GM23338 (cell line): ENCODE data around the gene CNDP1. TPM values are rescaled to one million over a fixed set of nuclear protein-coding genes. Genes with fewer than 3 reads are reported as not detected.

Experiments used
- ATAC-seq: fragments of 200-7000 bp; cut with Tn5 transposase; 3 replicates; pipeline ENCODE4 v1.9.1; 2020
- DNase-seq: peaks from one replicate; pipeline ENCODE4 v3.0.0-alpha.2; 2015; ENCODE audit warnings: low spot score
- H2AFZ ChIP-seq: fragments of 200-600 bp; sonication (generic); 2 replicates; pipeline ENCODE4 v1.8.0; 2016; ENCODE audit warnings: antibody characterized with exemption, mild to moderate bottlenecking, moderate library complexity
- H3F3A ChIP-seq: fragments of 200-600 bp; sonication (generic); replicated peaks from 2 replicates; pipeline ENCODE4 v1.8.0; 2017; ENCODE audit warnings: antibody characterized with exemption, mixed run types, low read depth
- H3K27ac ChIP-seq: fragments of 200-600 bp; sonication (generic); 2 replicates; pipeline ENCODE4 v1.6.1; 2016; ENCODE audit warnings: low read depth
- H3K27me3 ChIP-seq: fragments of 200-600 bp; sonication (generic); 2 replicates; pipeline ENCODE4 v1.8.0; 2016; ENCODE audit warnings: mild to moderate bottlenecking, mixed run types, moderate library complexity; ENCODE audit not compliant: insufficient read depth
- H3K36me3 ChIP-seq: fragments of 200-600 bp; sonication (generic); 2 replicates; pipeline ENCODE4 v1.8.0; 2016; ENCODE audit warnings: mild to moderate bottlenecking; ENCODE audit not compliant: insufficient read depth
- H3K4me1 ChIP-seq: fragments of 200-600 bp; sonication (generic); 2 replicates; pipeline ENCODE4 v1.8.0; 2016; ENCODE audit warnings: mild to moderate bottlenecking, moderate library complexity; ENCODE audit not compliant: insufficient read depth
- H3K4me2 ChIP-seq: fragments of 200-600 bp; sonication (generic); 2 replicates; pipeline ENCODE4 v1.7.1; 2017; ENCODE audit warnings: mixed run types
- H3K4me3 ChIP-seq: fragments of 200-600 bp; sonication (generic); 2 replicates; pipeline ENCODE4 v1.6.1; 2016; ENCODE audit warnings: mixed run types
- H3K79me2 ChIP-seq: fragments of 200-600 bp; sonication (generic); replicated peaks from 2 replicates; pipeline ENCODE4 v1.8.0; 2017; ENCODE audit warnings: mild to moderate bottlenecking; ENCODE audit not compliant: insufficient read depth
- H3K9me2 ChIP-seq: fragments of 200-600 bp; sonication (generic); 2 replicates; pipeline ENCODE4 v1.8.0; 2017; ENCODE audit not compliant: insufficient read depth
- H4K20me1 ChIP-seq: fragments of 200-600 bp; sonication (generic); replicated peaks from 2 replicates; pipeline ENCODE4 v1.8.0; 2017; ENCODE audit warnings: mild to moderate bottlenecking; ENCODE audit not compliant: insufficient read depth
- H3K27ac Mint-ChIP-seq: 2 replicates; pipeline ENCODE4 v1.8.0; 2020; ENCODE audit warnings: inconsistent platforms, mild to moderate bottlenecking, moderate library complexity, mixed read lengths
- H3K27me3 Mint-ChIP-seq: 3 replicates; pipeline ENCODE4 v1.8.0; 2022; ENCODE audit warnings: low read depth, mild to moderate bottlenecking, moderate library complexity, mixed read lengths, inconsistent platforms; ENCODE audit not compliant: insufficient read depth, poor library complexity
- H3K36me3 Mint-ChIP-seq: 3 replicates; pipeline ENCODE4 v1.8.0; 2021; ENCODE audit warnings: low read depth, mild to moderate bottlenecking, inconsistent platforms, moderate library complexity, mixed read lengths
- H3K4me1 Mint-ChIP-seq: 3 replicates; pipeline ENCODE4 v1.8.0; 2020; ENCODE audit warnings: mild to moderate bottlenecking, inconsistent platforms, mixed read lengths
- H3K4me3 Mint-ChIP-seq: 3 replicates; pipeline ENCODE4 v1.8.0; 2021; ENCODE audit warnings: moderate library complexity, mild to moderate bottlenecking, inconsistent platforms, mixed read lengths
- H3K9me3 Mint-ChIP-seq: 3 replicates; pipeline ENCODE4 v1.8.0; 2020; ENCODE audit warnings: moderate library complexity, mild to moderate bottlenecking, inconsistent platforms, mixed read lengths
- CTCF ChIP-seq, 2 experiments: fragments of 200-600 bp in 1 of 2; sonication (generic) in 1 of 2; conservative IDR thresholded peaks; 2 replicates each; pipeline versions ENCODE4 v1.5.1 to v1.6.1; 2016 to 2017; ENCODE audit warnings: antibody characterized with exemption in 2 of 2, low read depth in 2 of 2, mild to moderate bottlenecking in 2 of 2, moderate library complexity in 1 of 2
- ETS1 ChIP-seq: IDR thresholded peaks from 2 replicates; pipeline ENCODE4 v1.6.1; 2016; ENCODE audit warnings: antibody characterized with exemption
- EZH2 ChIP-seq: fragments of 200-600 bp; sonication (generic); IDR thresholded peaks from one replicate; pipeline ENCODE4 v1.8.0; 2017; ENCODE audit warnings: antibody characterized with exemption, mild to moderate bottlenecking, low read depth; ENCODE audit not compliant: unreplicated experiment
- EZH2phosphoT487 ChIP-seq: fragments of 200-600 bp; sonication (generic); IDR thresholded peaks from one replicate; pipeline ENCODE4 v1.8.1; 2018; ENCODE audit warnings: antibody characterized with exemption; ENCODE audit not compliant: unreplicated experiment
- JUNB ChIP-seq: IDR thresholded peaks from one replicate; pipeline ENCODE4 v1.6.1; 2016; ENCODE audit warnings: antibody characterized with exemption; ENCODE audit not compliant: unreplicated experiment
- POLR2AphosphoS5 ChIP-seq: IDR thresholded peaks from 2 replicates; pipeline ENCODE4 v1.6.1; 2016; ENCODE audit warnings: antibody characterized with exemption, low read depth
- REST ChIP-seq: IDR thresholded peaks from one replicate; pipeline ENCODE4 v1.6.1; 2018; ENCODE audit warnings: antibody characterized with exemption; ENCODE audit not compliant: unreplicated experiment
- STAT1 ChIP-seq: IDR thresholded peaks from one replicate; pipeline ENCODE4 v1.6.1; 2016; ENCODE audit warnings: antibody characterized with exemption; ENCODE audit not compliant: unreplicated experiment
- ZNF331 ChIP-seq: fragments of 250-450 bp; sonication (Bioruptor Pico); IDR thresholded peaks from 2 replicates; pipeline ENCODE4 v1.5.0; 2020; ENCODE audit warnings: low read depth, mild to moderate bottlenecking, moderate library complexity
- polyA plus RNA-seq: library from polyadenylated mRNA; unstranded; fragments of >200 nt; fragmentation: Nextera tagmentation; extraction: Ambion mirVana; gene quantifications from 2 replicates; pipeline ENCODE4 v1.2.1, GENCODE V29; 2016
- total RNA-seq: library from RNA; depleted of rRNA; stranded (reverse); fragments of >200 nt; shearing (Covaris generic); gene quantifications from 2 replicates; pipeline ENCODE4 v1.2.3, GENCODE V29; 2014

Gene CNDP1
- total and polyA plus RNA-seq, 2 experiments from 2014 or later = 0.03 to 0.11 TPM

- TF ChIP-seq REST = no peak
- no peak for TF ChIP-seq ZNF331 (CRISPR knock-in tag)
- TF ChIP-seq ETS1 = no peak
- TF ChIP-seq POLR2AphosphoS5 = no peak
- TF ChIP-seq EZH2 = no peak
- no peak for TF ChIP-seq STAT1
- no peak for TF ChIP-seq JUNB
- no peak for TF ChIP-seq EZH2phosphoT487
These were observed 17.2 kb downstream of the CNDP1 start (continued) for GRCh38 chr18:74551452-74551851.

- DNase-seq (peak; percentile 95), ATAC-seq (peak; percentile 100)
- Histone ChIP-seq H4K20me1 (no peaks in the 10 kb centered on the region), H3K4me3 (no peak overlapping the region), H3K36me3 (peaks cover 6% of the 10 kb centered on the region), H2AFZ (no peak overlapping the region), H3K4me1 (no peaks in the 10 kb centered on the region), H3K4me2 (no peak overlapping the region), H3F3A (no peaks in the 10 kb centered on the region), H3K27ac (no peak overlapping the region), H3K27me3 (no peaks in the 10 kb centered on the region), H3K9me2 (no peaks in the 10 kb centered on the region), H3K79me2 (no peaks in the 10 kb centered on the region)
- no peak for TF ChIP-seq ZNF331 (CRISPR knock-in tag)
- no peak for TF ChIP-seq POLR2AphosphoS5
- no peak for TF ChIP-seq STAT1
- TF ChIP-seq CTCF (conservative IDR thresholded peaks at IDR 0.05; ENCODE audit: low read depth in 2 of 2) = peak; percentile 83 to 93
- no peak for TF ChIP-seq EZH2phosphoT487
- Mint-ChIP-seq H3K36me3 (peaks cover 28% of the 10 kb centered on the region), H3K27me3 (peaks cover 6% of the 10 kb centered on the region), H3K4me3 (no peak overlapping the region), H3K27ac (no peak overlapping the region), H3K9me3 (peaks cover 49% of the 10 kb centered on the region), H3K4me1 (peaks cover 2% of the 10 kb centered on the region; the same call in 1 of the 3 replicates)
These were observed 17.7 kb downstream of the CNDP1 start for GRCh38 chr18:74551936-74552555.
